Right lung (tissue), 5 donors: ENCODE results near the gene PGAP3. TPM values are rescaled to one million over a fixed set of nuclear protein-coding genes. Genes with fewer than 3 reads are reported as not detected.

Experiments
- DNase-seq, 2 donors: peaks; one replicate each; pipeline ENCODE4 v3.0.0-alpha.2; 2013
- polyA plus RNA-seq, 5 donors: library from polyadenylated mRNA; unstranded; fragments of 120-200 nt; gene quantifications; one replicate each; pipeline versions ENCODE4 v1.2.1 to v1.2.3, GENCODE V29; 2013; ENCODE audit warnings: inconsistent platforms in 1 of 5, low replicate concordance in 1 of 5; ENCODE audit not compliant: insufficient read length in 5 of 5, insufficient read depth in 1 of 5

Gene PGAP3
- polyA plus RNA-seq, 5 donors: 33.1 to 44.2 (median 39.4) TPM

DNA sequence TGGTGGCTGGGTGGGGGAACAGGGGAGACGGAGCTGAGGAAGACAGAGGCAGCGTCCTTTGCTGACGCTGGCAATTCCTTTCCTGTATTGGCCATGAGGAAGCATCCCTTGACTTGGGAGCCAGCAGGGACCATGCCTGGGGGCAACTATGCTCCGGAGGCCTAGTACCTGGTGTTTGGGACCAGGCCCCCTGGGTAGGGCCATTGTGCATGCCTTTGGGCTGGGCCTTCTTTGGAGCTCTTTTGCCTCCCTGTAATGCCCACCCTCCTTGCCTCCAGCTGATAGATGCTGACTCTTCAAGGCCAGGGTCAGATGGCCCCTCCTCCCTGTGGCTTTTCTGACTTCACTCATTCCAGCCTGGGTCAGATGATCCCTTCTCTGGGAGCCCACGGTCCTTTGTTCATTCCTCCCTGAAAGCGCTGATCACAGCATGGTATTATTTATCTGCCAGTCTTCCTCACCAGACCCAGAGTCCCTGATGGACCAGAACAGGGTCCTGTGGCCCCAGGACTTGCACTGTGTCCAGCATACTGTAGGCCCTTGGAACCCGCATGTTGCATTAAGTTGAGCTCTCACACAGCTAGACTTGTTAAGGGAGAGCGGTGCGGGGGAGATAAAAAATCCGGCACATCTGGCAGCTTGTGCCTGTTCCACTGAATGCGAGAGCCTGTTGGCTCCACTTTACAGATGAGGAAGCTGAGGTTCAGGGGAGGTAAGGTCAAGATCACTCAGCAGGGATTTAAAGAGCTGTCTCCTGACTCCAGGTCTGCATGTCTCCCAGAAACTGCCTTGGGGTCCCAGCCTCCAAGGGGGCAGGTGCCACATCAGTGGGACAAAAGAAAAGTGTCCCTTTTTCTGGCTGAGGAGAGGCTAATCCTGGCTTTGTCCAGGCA, 48.0 kb downstream of the PGAP3 start:
- DNase-seq: no peak

DNA sequence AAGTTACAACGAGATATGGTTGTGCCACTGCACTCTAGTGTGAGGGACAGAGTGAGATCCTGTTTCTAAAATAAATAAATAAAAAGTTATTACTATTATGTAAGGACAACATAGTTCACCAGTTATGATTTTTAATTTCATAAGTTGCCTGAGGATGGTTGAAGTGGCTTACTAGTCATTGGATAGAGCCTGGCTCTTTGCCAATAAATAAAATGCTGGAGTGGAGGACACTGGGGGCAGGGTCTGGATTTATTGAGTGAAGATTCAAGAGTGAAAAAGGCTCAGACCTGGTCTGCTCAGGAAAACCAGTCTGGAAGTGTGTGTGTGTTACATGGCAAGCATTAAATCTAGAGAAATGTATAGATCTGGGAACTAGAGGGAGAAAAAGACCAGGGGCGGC, 48.8 kb downstream of the PGAP3 start:
- DNase-seq: no peak

DNA sequence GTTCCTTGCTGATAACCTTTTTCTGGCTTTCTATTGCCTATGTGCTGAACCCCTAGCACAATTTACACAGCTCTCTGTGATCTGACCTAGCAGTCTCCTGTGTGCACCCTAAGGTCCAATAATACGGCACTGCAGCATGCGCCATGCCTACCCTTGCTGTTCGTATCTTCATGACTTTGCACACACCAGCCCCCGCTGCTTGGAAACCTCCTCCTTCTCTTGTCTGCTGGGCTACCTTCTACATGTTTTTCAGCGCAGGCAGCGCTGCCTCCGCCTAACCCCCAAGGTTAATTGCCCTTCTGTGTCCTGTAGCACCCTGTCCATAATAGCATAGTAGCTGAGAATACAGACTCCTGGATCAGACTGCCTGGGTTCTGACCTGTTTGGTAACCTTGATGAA, 49.5 kb downstream of the PGAP3 start:
- DNase-seq: no peak

DNA sequence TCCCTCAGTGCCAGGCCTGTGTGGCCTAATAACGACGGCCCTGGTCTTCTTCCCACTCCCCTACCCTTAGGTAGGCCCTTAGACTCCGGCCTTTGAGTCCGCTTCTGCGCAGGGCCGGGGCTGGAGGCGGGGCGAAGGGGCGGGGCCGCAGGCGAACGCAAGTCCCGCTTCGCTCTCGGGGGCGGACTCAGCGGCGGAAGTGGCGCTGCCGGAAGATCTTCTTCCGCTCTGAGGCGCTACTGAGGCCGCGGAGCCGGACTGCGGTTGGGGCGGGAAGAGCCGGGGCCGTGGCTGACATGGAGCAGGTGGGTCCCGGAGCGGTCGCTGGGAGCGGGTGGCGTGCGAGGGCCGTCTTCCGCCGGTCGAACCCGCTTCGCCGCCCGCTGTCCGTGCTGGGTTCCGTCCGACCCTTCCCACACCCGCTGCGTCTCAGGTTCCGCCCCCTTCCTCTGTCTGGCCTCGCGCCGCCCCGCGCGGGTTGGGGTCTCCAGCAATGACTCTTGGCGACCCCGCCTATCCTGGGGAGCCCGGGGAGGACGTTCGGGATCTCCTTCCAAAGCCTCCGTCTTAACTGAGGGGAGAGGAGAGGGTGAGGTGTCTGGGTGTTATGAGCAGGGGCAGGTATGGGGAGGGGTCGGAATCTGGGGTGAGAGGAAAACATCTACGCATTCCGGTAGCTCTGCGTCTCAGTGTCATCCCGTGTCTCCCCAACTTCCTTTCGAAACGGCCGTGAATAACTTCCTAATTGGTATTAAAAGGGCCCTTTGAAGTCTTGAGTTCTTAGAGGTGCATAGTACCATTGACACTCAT, 50.7 kb downstream of the PGAP3 start, which contains the start of gene STARD3:
STARD3 (plus strand) TSS at position 218 of the 810 bp plus-strand sequence. CDS start 16,388 bp downstream, outside the sequence.
- peak; percentile 87 to 88 for DNase-seq

DNA sequence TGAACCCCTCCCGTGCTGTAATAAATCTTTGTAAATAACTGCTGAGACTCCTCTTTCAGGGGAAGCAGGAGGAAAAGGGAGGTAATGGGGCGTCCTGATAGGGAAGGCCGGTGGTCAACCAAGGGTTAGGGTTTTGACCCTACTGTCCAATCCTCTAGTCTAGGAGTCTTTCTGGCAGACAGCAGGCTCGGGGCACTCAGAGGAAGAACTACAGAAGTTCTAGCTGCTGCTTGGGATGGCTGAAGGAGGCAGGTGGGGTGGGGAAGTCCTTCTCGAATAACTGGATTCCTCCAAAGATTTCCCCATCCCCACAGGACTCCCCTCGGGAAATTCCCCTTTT, 51.3 kb downstream of the PGAP3 start:
- no peak for DNase-seq

DNA sequence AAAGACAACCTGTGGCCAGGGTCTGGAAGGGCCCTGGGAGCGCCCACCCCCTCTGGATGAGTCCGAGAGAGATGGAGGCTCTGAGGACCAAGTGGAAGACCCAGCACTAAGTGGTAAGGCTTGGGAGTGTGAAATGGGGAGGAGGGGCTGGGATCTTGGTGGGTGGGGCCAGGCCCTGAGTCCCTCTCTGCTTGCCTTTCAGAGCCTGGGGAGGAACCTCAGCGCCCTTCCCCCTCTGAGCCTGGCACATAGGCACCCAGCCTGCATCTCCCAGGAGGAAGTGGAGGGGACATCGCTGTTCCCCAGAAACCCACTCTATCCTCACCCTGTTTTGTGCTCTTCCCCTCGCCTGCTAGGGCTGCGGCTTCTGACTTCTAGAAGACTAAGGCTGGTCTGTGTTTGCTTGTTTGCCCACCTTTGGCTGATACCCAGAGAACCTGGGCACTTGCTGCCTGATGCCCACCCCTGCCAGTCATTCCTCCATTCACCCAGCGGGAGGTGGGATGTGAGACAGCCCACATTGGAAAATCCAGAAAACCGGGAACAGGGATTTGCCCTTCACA, 52.2 kb downstream of the PGAP3 start:
- DNase-seq: no peak

DNA sequence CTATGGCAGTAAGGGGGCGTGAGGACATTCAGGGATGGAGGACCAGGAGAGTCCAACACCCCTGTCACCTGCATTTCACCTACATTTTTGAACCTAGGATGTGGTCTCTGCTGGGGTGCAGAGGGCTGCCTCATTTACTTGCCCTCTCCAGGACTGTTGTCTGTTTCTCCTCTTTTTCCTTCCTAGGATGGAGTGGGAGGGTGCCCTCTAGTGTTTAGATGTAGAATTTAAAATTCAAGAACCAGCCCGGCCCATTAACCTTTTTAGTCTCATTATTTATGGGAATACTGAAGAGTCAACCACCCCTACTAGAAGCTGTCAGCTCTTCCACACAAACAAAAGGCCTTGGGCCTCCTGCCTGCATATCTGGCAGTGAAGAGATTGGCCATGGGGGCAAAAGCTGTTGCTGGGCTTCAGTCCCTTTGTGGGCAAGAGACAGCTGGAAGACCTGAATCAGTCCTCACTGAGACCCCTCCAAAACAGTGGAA, 53.4 kb downstream of the PGAP3 start:
- no peak for DNase-seq

DNA sequence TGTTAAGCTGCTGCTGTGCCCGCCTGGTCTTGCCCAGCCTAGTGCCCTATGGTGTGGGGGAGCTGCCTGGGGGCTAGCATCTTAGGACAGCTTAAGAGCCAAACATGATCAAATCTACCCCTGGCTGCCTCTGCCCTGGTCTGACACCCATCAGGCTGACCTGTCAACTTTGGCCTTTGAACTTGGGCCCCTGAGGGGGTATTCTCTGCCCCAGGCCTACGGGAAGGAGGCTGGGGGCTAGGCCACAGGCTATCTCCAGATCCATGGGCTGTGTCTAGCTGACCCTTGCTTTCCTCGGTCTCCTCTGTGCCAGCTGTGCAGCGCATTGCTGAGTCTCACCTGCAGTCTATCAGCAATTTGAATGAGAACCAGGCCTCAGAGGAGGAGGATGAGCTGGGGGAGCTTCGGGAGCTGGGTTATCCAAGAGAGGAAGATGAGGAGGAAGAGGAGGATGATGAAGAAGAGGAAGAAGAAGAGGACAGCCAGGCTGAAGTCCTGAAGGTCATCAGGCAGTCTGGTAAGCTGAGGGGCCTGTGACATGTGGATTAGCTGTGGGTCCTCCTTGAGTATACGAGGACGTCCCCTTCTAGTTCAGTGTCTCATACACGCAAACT, 54.2 kb downstream of the PGAP3 start:
- no peak for DNase-seq

DNA sequence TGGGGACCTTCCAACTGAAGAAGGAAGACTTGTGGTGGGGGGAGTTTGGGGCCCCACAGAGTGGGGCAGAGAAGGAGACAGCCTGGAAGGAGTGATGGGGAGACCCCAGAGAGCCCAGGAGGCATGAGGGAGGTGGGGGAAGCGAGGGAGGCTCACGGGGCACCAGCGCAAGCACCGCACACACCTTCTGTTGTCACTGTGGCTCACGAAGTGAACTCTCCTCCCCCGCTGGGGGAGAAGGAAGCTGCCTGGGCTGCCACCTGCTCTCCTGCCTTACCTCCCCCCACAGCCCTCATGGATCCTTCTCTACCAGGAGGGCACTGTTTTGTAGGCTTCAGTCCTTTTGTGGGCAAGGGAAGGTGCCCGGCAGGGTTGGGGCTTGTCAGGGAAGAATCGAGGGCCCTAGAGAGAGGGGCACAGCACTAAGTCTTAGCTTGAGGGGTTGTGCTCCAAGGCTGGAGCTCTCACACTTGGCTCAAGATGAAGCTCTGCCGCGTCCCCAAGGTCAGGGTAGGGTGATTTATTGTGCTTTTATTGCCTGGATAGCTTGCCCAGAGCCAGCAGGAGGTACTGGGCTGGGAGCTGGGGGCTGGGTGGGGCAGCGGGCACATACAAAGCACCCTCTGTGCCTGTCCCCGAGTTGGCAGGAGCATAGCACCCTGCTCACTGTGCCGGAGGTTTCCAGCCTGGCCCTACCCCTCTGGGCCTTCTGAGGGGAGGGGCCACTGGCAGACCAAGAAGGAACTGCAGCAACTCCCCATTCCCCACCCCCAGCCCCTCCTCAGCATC, 55.5 kb downstream of the PGAP3 start:
- no peak for DNase-seq

DNA sequence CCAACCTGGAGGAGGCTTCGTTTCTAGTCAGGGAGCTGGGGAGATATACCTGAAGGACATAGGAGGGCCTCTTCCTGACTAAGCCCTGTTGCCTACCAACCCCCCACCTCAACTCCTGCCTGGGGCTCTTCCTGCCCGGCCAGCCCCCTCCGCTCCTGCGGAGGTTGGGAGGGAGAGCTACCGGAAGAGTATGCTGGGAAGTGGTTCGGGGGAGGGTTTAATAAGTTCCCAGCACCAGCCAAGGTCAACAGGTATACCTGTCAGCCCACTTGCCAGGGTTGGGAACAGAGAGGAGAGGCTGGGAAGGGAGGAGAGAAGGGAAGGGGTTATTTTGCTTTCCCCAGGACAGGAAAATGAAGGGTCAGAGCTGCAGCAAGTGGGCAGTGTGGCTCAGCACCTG, 56.5 kb downstream of the PGAP3 start:
- DNase-seq: no peak

DNA sequence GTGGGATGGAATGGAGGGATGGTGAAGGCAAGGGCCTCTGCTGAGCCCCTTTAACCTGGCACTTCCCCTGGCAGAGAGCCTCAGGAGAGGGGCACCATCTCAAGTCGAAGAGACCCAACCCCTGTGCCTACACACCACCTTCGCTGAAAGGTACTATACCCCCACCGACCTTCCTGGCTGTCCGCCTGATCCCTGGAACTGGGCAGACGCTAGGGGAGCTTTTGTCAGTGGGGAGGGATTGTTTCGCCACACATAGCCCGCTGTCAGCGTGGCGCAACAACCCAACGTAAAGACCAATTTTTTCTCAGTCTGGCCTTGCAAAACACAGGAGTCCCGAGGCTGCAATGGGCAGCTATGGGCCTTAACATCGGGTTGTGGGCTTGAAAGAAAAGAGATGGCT, 58.0 kb downstream of the PGAP3 start:
- DNase-seq: no peak

DNA sequence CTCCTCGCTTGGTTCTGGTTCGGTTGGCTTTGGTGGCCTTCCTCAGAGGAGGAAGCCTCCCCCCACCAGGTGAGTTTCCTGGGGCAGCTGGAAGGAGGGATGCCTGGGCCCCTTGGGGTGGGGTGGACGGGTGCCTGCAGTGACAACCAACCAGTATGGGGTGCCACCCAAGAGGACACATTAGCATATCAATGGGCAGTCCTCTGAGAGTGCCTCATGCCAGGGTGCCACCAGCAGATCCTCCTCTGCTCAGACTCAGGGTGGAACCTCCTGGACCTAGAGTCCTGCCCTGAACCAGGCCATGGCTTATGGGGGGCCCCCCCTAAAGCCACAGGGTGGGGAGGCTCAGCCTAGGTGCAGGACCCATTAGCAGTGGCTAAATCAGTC, 58.4 kb downstream of the PGAP3 start:
- no peak for DNase-seq

DNA sequence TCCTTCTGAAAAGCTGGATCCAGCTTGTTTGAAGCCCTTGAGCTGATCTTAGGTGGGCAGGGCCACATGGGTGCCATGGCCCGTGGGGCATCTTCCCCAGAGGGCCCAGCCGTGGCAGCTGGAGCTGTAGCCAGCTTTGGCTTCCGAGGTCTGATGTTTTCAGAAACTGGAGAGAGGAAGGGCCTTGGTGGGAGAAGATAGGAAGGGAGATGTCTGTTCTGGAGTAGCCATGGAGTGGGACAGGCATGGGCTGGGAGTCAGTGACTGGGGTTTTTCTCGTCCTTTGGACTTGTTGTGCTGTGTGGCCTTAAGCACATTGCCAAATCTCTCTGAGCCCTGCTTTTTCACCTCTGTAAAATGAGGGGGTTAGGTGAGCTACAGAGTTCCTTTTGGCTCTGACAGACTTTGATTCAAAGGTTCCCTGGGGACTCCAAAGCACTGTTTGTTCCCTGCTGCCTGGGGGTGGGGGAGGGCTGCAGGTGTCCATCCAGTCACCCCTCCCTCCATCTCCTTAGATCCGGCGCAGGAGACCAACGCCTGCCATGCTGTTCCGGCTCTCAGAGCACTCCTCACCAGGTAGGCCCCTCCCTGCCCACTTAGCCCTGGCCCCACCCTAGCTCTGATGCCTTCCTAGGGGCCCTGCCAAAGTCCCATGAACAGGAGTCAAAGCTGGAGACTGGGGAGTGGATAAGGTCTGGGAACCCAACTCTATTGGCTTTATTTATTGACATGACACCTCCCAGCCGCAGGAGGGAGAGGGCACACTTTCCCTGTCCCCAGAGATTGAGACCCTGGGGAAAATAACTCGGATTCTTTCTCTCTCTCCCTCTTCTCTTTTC, 59.0 kb downstream of the PGAP3 start:
- no peak for DNase-seq

DNA sequence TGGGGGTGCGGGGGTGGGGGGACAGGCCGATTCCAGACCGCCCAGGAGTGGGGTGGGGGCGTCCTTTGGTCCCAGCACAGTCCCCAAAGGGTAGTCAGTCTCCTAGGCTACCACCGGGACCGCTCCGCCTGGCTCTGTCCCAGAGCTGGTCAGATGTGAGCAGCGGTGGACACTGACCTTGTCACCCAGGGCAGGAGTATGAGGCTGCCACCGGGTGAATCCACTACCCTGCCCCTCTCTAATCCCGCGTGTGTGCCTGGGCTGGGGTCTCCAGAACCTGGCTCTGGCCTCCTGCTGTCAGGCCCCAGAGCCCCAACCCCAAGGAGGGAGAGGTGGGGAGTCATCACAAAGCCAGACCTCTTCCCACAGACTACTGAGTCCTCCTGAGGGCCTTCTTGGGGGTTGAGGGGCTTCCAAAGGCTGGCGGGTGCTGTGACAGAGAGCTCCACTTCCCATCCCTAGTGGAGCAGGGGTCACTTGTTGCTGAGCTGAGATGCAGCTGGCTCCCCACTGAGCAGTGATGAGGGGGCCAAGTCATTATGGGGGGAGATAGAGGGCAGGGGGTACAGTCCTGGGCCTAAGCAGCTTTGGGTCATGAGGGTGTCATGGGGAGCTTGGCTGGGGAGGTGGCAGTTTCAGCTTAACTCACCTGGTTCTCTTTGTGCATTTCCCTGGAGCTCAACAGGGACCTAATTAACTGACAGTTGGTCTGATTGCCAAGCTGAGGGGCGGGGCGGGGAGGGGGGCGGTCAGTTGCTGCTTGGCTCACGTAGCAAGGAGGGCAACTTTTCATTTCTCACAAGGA, 59.9 kb downstream of the PGAP3 start:
- no peak for DNase-seq

DNA sequence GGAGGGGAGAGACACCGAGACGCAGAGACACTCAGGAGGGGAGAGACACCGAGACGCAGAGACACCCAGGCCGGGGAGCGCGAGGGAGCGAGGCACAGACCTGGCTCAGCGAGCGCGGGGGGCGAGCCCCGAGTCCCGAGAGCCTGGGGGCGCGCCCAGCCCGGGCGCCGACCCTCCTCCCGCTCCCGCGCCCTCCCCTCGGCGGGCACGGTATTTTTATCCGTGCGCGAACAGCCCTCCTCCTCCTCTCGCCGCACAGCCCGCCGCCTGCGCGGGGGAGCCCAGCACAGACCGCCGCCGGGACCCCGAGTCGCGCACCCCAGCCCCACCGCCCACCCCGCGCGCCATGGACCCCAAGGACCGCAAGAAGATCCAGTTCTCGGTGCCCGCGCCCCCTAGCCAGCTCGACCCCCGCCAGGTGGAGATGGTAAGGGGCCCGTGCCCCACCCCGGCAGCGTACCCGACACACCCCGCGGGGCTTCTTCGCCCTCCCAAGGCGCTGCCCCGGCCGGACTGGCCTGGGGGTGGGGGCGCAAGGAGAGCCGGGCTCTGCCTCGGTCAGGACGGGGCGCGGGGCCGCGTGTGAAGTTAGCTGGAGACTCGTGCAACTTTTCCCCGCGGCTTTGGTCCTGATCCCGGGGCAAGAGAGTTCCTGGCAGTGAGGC, 60.7 kb downstream of the PGAP3 start:
- no peak for DNase-seq

DNA sequence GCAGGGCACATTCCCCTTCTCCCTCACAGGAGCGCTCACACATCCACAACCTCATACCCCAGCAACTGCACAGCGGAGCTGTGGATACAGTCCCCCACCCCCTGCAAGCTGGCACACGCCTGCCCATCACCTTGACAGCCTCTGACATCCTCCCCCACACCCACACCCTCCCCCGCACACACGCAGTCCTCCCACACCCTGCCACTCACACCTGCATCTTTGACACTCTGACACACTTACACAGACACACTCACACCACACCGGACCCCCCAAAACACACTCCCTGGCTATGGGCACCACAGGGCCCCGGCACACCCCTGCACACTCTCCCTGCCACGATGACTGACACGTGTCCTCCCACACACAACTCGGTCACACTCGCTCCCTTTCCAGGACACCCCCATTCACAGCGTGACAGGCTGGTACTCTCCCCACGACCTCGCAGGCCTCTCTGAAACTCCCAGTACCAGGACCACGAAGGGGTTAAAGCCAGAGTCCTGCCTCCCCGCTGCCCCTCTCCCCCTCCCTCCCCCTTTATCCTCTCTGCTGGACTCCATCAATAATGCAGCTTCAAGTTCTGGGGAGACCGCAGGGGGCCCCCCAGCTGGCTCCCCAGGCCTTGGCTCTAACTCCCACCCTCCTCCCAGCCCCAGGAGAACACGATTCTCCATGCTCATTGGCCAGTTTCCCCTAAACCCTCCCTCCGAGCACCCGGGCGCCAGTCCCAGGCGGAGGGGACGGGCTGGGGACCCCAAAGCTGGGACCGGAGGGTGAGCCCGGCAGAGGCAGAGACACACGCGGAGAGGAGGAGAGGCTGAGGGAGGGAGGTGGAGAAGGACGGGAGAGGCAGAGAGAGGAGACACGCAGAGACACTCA, 61.4 kb downstream of the PGAP3 start, which contains the start of gene PPP1R1B:
PPP1R1B (plus strand) TSS at position 782 of the 876 bp plus-strand sequence. CDS start 441 bp downstream, outside the sequence.
- DNase-seq: peak; percentile 49 to 52

DNA sequence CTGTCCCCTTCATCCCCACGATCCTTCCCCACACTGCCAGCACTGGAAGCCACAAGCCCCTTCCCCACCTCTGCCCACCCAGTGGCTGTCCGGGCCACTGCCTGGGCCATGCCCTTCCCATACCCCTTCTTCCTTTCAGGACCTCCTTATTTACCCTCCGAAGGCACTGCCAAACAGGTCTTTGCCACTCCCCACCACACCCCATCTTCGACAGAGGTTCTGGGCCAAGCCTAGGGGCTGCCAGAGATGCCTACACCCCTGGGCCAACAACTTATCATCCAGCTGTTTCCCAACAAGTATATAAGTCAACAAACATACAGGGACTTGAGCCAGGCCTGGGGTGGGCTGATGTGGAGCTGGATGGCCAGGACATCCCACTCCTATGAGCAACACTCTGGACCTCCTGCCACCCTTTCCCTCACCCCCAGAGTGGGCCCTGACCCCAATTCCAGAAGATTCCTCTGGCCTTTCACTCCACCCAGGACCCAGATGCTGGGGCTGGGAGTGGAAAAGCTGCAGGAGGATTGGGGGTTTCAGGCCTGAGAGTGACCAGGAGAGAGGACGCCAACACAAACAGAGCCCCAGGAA, 62.6 kb downstream of the PGAP3 start:
- peak; percentile 83 to 84 for DNase-seq
